ENCODE measurements around the gene SDK2. TPM values are rescaled to one million over a fixed set of nuclear protein-coding genes. Genes with fewer than 3 reads are reported as not detected.
A peak's percentile ranks its signal among the peaks of the same experiment; 100 is the strongest.
"Not testable (repeated sequence)": the region's sequence is repeated elsewhere in the genome, so short reads cannot be mapped to it uniquely, and the experiment has no call there.

The SDK2 gene
- total RNA-seq, 2 donors from 2014 or later, result 0.08 to 0.14 TPM

DNA sequence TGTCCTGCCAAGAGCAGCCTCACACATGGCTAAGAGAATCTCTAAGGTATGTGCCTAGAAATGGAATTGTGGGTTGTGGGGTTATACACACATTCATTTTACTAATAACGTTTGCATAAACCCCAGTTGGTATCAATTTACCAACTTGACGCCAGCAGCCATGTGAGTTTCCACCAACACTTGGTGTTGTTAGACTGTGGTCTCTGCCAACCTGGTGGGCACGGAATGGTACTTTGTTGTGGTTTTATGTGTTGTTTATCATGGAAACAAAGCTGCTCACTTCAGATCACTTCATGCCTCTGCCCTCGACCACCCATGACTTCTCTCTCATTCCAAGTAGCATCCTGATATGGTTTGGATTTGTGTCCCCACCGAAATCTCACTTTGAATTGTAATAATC, 180.4 kb downstream of the SDK2 start:
- no peak for DNase-seq (ENCODE audit: low spot score)
- peaks cover 6 to 13% of the 10 kb centered on the region in 2 donors for H3K27me3 Mint-ChIP-seq
- no peaks in the 10 kb centered on the region for H3K4me1 Mint-ChIP-seq (ENCODE audit: low read depth in 2 of 2)
- no peaks in the 10 kb centered on the region for H3K9me3 Mint-ChIP-seq
- H3K36me3 Mint-ChIP-seq, result no peaks in the 10 kb centered on the region
- no peak for ATAC-seq
- no peak overlapping the region for H3K4me3 Mint-ChIP-seq
- no peak overlapping the region for H3K27ac Mint-ChIP-seq

DNA sequence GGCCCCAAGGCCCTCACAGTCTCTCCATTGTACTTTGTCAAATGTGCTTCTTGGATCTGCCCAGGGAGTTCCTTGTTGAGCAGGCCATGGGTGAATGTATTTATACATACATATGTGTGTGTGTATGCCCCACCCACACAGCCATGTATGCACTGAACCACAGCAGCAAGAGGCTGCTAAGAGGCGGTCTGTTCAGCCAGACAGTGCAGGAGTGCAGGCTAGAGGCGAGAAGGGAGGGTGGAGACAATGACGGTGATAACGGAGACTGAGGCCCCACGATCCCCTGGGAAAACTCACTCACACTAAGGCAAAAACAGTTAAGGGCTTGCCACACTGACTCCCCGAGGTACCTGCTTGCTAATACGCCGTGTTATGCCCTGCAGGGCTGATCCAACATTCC, 181.4 kb downstream of the SDK2 start:
- no peaks in the 10 kb centered on the region for H3K9me3 Mint-ChIP-seq
- H3K4me1 Mint-ChIP-seq (ENCODE audit: low read depth in 2 of 2), result no peaks in the 10 kb centered on the region
- DNase-seq (ENCODE audit: low spot score) (no peak), ATAC-seq (no peak)
- H3K4me3 Mint-ChIP-seq, result no peak overlapping the region
- peaks cover 6 to 13% of the 10 kb centered on the region in 2 donors for H3K27me3 Mint-ChIP-seq
- H3K36me3 Mint-ChIP-seq, result no peaks in the 10 kb centered on the region
- no peak overlapping the region for H3K27ac Mint-ChIP-seq

DNA sequence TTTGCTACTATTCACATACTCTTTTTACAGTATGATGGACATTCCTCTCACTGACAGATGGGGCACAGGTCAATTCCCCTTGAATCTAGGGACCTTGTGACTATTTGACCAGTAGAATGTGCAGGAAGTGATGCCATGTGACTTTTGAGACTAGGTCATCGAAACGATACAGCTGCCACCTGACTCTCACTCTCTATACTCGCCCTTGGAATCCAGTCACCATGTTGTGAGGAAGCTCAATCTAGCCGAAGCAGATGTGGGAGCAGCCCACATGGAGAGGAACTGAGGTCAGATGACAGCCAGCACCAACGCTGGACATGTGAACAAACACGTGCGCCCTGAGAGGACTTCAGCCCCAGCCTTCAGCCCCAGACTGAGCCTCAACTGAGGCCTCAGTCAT, 184.3 kb downstream of the SDK2 start:
- H3K27me3 Mint-ChIP-seq, result peaks cover 3 to 12% of the 10 kb centered on the region in 2 donors
- no peaks in the 10 kb centered on the region for H3K9me3 Mint-ChIP-seq
- H3K36me3 Mint-ChIP-seq, result no peaks in the 10 kb centered on the region
- no peak overlapping the region for H3K4me3 Mint-ChIP-seq
- no peaks in the 10 kb centered on the region for H3K4me1 Mint-ChIP-seq (ENCODE audit: low read depth in 2 of 2)
- ATAC-seq, result no peak
- no peak overlapping the region for H3K27ac Mint-ChIP-seq
- DNase-seq (ENCODE audit: low spot score), result no peak

DNA sequence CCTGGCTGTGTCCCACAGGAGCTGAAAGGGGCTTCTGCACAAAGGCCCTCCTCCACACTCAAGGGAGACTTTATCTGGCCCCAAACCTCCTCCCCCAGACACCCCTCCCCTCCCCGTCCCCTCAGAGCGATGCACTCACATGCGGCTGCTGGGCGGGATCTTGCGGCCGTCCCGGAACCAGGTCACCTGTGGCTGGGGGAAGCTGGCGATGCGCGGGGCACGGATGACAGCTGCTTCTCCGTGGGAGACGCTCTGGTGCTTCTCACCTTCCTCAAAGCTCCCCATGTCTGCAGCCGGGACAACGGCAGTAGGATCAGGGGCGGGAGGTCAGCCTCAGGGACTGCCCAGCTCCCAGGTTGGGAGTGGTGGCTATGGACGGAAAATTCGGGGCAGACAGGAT, 188.5 kb downstream of the SDK2 start:
- Mint-ChIP-seq H3K9me3 (no peaks in the 10 kb centered on the region), H3K36me3 (no peaks in the 10 kb centered on the region), H3K27me3 (peaks cover 3 to 4% of the 10 kb centered on the region in 2 donors), H3K4me1 (ENCODE audit: low read depth in 2 of 2) (no peaks in the 10 kb centered on the region), H3K4me3 (no peak overlapping the region), H3K27ac (no peak overlapping the region)
- ATAC-seq, result no peak
- DNase-seq (ENCODE audit: low spot score), result no peak

DNA sequence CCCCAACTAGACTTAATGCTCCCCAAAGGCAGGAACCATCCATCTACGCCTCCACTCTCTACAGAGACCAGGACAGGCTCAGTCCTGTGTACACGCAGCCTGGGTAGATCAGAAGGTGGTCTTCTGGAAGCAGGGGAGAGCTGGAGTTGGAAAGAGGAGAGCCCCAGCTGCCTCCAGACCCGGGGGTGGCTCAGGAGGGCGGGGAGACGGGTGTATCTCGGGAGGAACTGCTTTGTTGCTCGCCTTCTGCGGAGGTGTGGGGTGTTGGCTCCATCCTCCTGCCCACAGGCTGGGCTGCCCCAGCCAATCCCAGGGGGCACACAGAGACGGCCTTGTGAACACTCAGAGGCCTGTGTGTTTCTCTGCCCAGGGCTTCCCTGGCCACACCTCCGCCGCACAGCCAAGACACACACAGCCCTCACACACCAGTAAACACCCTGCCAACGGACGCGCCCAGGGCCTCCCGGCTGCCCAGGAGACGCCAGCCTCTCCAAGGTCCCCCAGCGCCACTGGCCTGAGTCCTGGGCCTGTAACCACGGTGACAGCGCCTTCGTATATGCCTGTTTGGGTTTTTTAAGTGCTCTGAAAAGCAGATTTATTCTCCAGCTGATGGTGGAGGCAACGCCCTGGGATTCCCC, 189.1 kb downstream of the SDK2 start:
- Mint-ChIP-seq H3K4me3 (no peak overlapping the region), H3K4me1 (ENCODE audit: low read depth in 2 of 2) (no peaks in the 10 kb centered on the region), H3K27me3 (peaks cover 3 to 4% of the 10 kb centered on the region in 2 donors), H3K27ac (no peak overlapping the region), H3K36me3 (no peaks in the 10 kb centered on the region), H3K9me3 (no peaks in the 10 kb centered on the region)
- DNase-seq (ENCODE audit: low spot score), result no peak
- peak in 1 of 2 donors; percentile 28 for ATAC-seq

DNA sequence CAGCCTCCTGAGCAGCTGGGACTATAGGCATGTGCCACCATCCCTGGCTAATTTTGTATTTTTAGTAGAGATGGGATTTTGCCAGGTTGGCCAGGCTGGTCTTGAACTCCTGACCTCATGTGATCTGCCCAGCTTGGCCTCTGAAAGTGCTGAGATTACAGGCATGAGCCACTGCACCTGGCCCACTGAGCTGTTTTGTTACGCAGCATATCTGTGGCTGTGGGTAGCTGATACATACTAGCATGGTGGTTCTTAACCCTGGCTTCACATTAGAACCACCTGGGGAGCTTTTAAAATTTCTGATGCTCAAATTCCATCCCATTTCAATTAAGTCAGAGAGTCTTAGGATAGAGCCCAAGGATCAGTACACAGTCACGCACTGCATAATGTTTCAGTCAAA, 190.8 kb downstream of the SDK2 start:
- not testable (repeated sequence) for H3K27ac Mint-ChIP-seq; H3K36me3 Mint-ChIP-seq; H3K27me3 Mint-ChIP-seq; ATAC-seq; H3K9me3 Mint-ChIP-seq; DNase-seq (ENCODE audit: low spot score); H3K4me3 Mint-ChIP-seq; H3K4me1 Mint-ChIP-seq (ENCODE audit: low read depth in 2 of 2)

DNA sequence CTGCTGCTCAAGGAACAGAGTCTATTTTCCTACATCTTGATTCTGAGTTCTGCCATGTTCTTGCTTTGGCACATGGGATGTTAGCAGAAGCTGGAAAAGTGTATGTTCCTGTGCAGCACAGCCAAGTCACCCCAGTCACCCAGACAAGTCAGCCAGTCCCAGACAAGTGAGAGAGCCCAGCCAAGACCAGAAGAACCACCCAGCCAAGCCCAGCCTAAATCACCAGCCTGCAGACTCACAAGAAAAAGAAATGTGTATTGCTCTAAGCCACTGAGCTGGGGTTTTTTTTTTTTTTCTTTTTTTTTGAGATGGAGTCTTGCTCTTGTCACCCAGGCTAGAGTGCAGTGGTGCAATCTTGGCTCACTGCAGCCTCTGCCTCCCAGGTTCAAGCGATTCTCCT, 191.2 kb downstream of the SDK2 start:
- H3K4me1 Mint-ChIP-seq (ENCODE audit: low read depth in 2 of 2), result no peaks in the 10 kb centered on the region
- ATAC-seq, result no peak
- no peaks in the 10 kb centered on the region for H3K9me3 Mint-ChIP-seq
- DNase-seq (ENCODE audit: low spot score), result no peak
- no peaks in the 10 kb centered on the region for H3K36me3 Mint-ChIP-seq
- H3K27me3 Mint-ChIP-seq, result peaks cover 0 to 3% of the 10 kb centered on the region in 2 donors
- H3K4me3 Mint-ChIP-seq, result no peak overlapping the region
- H3K27ac Mint-ChIP-seq, result no peak overlapping the region

DNA sequence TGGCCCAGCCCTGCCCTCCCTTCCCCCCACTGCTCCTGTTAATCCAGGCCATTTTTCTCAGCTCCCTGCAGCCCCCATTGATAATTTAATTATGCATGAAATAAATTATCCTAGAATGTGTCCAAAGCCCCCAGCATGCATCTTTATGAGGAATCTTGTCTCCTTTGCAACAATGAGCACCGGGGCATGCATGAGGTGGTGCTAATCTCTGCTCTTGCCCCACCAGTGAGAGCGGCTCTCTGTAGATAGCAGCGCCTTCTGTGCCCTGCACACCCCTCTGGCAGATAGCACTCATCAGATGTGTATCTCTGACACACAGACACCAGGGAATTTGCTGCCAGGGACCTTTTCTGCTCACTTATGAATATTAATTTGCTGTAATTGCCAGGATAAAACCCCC, 192.2 kb downstream of the SDK2 start:
- ATAC-seq (no peak), DNase-seq (ENCODE audit: low spot score) (no peak)
- H3K4me1 Mint-ChIP-seq (ENCODE audit: low read depth in 2 of 2), result no peaks in the 10 kb centered on the region
- no peak overlapping the region for H3K27ac Mint-ChIP-seq
- H3K27me3 Mint-ChIP-seq, result peaks cover 0 to 3% of the 10 kb centered on the region in 2 donors
- H3K36me3 Mint-ChIP-seq, result no peaks in the 10 kb centered on the region
- no peak overlapping the region for H3K4me3 Mint-ChIP-seq
- no peaks in the 10 kb centered on the region for H3K9me3 Mint-ChIP-seq

DNA sequence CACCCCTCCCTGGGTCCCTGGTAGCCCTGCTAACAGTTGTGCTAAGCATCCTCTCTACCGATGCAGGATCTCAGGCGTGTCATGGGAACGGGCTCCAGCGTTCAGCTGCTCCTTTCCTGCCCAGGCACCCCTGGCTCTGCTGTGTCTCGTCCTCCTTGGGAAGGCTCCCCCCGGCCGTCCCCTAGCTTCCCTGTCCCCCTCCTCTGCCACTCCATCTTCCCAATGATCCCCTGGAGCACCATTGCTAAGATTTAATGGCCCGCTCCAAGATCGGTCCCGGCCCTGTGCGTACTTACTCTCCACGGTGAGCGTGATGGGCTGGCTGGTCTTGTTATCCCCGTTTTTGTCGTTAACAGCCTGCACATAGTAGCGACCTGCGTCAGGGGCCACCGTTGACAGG, 196.9 kb downstream of the SDK2 start:
- no peaks in the 10 kb centered on the region for H3K27me3 Mint-ChIP-seq
- no peak overlapping the region for H3K27ac Mint-ChIP-seq
- no peaks in the 10 kb centered on the region for H3K36me3 Mint-ChIP-seq
- DNase-seq (ENCODE audit: low spot score), result no peak
- no peaks in the 10 kb centered on the region for H3K4me1 Mint-ChIP-seq (ENCODE audit: low read depth in 2 of 2)
- H3K4me3 Mint-ChIP-seq, result no peak overlapping the region
- no peak for ATAC-seq
- no peaks in the 10 kb centered on the region for H3K9me3 Mint-ChIP-seq

DNA sequence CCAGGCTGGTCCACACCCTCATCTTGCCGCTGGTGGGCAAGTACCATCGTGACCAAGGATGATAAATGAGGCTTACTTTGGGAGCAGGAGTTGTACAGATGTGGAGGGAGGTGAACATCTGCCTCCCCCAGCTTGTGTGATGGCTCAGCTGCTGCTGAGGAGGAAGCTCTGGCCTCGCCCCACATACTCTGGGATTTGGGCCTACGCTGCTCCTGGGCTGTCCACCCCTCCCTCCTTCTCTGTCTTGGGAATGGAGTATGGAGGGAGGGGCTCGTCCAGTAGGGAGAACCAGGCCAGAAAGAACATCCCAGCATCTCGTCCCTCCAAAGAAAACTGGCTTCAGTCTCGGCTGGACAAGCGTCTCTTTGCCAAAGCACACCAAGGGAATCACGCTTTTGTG, 197.6 kb downstream of the SDK2 start:
- Mint-ChIP-seq H3K27me3 (no peaks in the 10 kb centered on the region), H3K9me3 (no peaks in the 10 kb centered on the region), H3K27ac (no peak overlapping the region), H3K4me1 (ENCODE audit: low read depth in 2 of 2) (no peaks in the 10 kb centered on the region), H3K36me3 (no peaks in the 10 kb centered on the region), H3K4me3 (no peak overlapping the region)
- ATAC-seq (peak in 1 of 2 donors; percentile 6), DNase-seq (ENCODE audit: low spot score) (no peak)

DNA sequence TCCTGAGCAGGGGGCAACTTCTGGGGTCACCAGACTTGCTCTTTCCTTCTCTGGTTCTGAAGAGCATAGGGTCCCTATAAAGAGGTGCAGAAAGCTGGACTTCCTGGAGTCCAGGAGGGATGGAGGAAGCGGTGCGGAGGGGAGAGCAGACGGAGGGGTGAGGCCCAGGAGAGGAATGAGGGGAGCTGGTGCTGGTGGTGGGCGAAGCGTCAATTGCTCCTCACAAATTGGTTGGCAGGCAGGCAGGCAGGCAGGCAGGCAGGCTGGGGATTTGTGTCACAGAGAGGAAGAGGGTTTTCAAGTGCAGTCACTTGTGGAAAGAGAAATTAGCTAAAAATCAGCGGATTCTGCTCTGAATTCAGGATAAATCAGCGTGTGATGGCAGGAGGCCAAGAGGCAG, 198.8 kb downstream of the SDK2 start:
- H3K27me3 Mint-ChIP-seq, result no peaks in the 10 kb centered on the region
- no peaks in the 10 kb centered on the region for H3K4me1 Mint-ChIP-seq (ENCODE audit: low read depth in 2 of 2)
- DNase-seq (ENCODE audit: low spot score) (no peak), ATAC-seq (no peak)
- no peaks in the 10 kb centered on the region for H3K36me3 Mint-ChIP-seq
- H3K9me3 Mint-ChIP-seq, result no peaks in the 10 kb centered on the region
- no peak overlapping the region for H3K4me3 Mint-ChIP-seq
- H3K27ac Mint-ChIP-seq, result no peak overlapping the region

DNA sequence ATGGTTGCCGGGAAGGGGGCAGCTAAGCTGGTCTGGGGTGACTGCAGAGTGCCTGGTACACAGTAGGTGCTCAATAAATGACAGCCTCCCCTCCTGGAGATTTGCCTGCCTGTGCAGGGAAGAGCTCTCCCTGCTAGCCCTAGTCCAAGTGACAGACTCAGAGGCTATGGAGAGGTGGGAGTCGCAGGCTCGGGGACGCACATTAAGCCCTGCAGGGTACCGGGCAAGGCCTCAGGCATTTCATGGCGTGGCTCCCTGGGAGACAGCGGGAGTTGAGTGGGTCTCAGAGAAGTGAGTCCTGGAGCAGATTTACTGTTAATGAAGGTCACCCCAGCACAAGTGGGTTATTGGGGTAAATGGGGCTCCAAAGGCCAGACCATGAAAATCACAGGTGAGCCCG, 200.2 kb downstream of the SDK2 start:
- no peaks in the 10 kb centered on the region for H3K4me1 Mint-ChIP-seq (ENCODE audit: low read depth in 2 of 2)
- H3K27me3 Mint-ChIP-seq, result no peaks in the 10 kb centered on the region
- no peak overlapping the region for H3K27ac Mint-ChIP-seq
- no peak overlapping the region for H3K4me3 Mint-ChIP-seq
- H3K36me3 Mint-ChIP-seq, result no peaks in the 10 kb centered on the region
- H3K9me3 Mint-ChIP-seq, result no peaks in the 10 kb centered on the region
- DNase-seq (ENCODE audit: low spot score), result no peak
- ATAC-seq, result no peak

DNA sequence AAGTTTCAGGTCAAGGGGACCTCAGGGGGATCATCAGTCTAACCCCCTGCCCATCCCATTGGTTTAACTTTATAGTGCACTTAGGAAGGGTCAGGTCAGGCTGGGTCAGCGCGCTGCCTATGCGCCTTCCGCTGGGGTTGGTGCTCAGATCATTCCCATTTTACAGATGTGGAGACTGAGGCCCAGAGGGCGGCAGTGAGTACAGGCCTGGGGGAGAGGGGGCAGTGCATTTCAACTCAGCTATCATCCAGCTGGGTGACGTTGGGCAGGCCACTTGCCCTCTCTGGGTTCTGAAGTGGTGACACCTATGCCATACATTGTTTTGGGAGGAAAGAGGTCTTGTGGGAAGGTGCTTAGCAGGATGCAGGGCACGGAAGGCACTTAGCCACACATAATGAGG, 204.6 kb downstream of the SDK2 start:
- Mint-ChIP-seq H3K4me1 (ENCODE audit: low read depth in 2 of 2) (no peaks in the 10 kb centered on the region), H3K27me3 (no peaks in the 10 kb centered on the region), H3K4me3 (no peak overlapping the region), H3K36me3 (no peaks in the 10 kb centered on the region), H3K9me3 (no peaks in the 10 kb centered on the region), H3K27ac (no peak overlapping the region)
- DNase-seq (ENCODE audit: low spot score) (no peak), ATAC-seq (no peak)

DNA sequence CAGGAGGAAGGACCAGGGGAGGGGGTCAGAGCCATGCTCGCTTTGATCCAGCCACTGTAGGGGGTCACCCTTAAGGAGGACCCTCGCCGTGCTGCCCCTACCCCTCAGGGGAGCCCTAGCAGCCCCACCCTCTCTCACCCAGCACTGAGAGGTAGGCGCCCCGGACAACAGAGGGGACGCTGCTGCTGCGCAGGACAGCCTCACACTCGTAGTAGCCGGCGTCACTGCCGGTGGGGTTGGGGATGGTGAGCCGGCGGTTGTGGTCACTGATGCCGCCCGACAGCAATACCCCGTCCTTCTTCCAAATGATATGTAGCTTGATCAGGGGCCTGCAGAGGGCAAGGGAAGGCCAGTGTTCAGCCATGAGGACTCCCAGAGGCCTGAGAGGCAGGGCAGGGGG, 206.4 kb downstream of the SDK2 start:
- ATAC-seq (peak; percentile 26 to 31), DNase-seq (ENCODE audit: low spot score) (no peak)
- no peaks in the 10 kb centered on the region for H3K36me3 Mint-ChIP-seq
- H3K27ac Mint-ChIP-seq, result no peak overlapping the region
- no peak overlapping the region for H3K4me3 Mint-ChIP-seq
- no peaks in the 10 kb centered on the region for H3K27me3 Mint-ChIP-seq
- no peaks in the 10 kb centered on the region for H3K9me3 Mint-ChIP-seq
- H3K4me1 Mint-ChIP-seq (ENCODE audit: low read depth in 2 of 2), result no peaks in the 10 kb centered on the region

DNA sequence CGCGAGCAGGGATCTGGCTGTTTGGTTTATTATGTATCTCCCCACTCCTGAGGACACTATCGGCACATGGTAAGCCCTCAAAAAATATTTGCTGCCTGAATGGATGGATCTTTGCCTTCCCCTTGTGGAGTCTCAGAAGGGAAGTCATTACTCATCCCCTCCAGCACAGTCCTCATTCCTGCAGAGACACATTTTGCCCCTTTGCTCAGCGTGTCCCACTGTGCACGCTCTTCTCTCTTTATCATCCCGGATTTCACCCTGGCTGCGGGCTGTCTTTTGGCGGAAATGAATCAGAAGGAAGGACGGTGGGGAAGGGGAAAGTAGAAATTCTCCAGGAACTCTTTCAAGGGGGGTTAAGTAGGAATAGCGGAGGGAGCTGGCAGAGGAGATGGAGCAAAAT, 207.3 kb downstream of the SDK2 start:
- ATAC-seq, result no peak

More for the DNA sequence above, 207.3 kb downstream of the SDK2 start:
- Mint-ChIP-seq H3K36me3 (no peaks in the 10 kb centered on the region), H3K9me3 (no peaks in the 10 kb centered on the region), H3K4me3 (no peak overlapping the region), H3K27me3 (no peaks in the 10 kb centered on the region), H3K4me1 (ENCODE audit: low read depth in 2 of 2) (no peaks in the 10 kb centered on the region), H3K27ac (no peak overlapping the region)
- no peak for DNase-seq (ENCODE audit: low spot score)

Data from natural killer cell treated with Interleukin-12 subunit alpha and Interleukin-12 subunit beta and Interleukin-15 and Interleukin-18, amount 100 ng/mL, for 72 hours (primary cell).